ENCODE measurements around the gene ARID5A. TPM values are rescaled to one million over a fixed set of nuclear protein-coding genes. Genes with fewer than 3 reads are reported as not detected.

The ARID5A gene
- total and polyA plus RNA-seq, 2 experiments from 2014 or later = 5.5 to 7.7 TPM

DNA sequence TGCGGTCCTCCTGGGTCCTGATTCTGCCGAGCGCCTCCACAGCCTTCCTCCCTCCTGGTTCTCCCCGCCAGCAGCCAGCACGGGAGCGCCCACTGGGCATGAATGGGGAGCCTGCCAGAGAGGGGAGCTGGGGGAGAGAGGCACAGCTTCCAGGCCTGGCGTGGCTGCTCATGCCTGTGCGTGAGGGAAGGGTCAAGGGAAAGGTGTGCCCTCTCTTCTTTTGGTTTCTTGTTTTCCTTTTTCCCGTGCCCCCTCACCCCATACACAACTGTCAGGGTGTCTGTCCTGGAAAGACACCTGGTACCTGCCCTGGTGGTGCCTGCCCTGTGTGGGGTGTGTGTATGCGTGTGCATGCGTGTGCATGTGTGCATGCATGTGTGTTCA is 26.7 kb upstream of the ARID5A start (continued):
- TF ChIP-seq, protein P1, sequence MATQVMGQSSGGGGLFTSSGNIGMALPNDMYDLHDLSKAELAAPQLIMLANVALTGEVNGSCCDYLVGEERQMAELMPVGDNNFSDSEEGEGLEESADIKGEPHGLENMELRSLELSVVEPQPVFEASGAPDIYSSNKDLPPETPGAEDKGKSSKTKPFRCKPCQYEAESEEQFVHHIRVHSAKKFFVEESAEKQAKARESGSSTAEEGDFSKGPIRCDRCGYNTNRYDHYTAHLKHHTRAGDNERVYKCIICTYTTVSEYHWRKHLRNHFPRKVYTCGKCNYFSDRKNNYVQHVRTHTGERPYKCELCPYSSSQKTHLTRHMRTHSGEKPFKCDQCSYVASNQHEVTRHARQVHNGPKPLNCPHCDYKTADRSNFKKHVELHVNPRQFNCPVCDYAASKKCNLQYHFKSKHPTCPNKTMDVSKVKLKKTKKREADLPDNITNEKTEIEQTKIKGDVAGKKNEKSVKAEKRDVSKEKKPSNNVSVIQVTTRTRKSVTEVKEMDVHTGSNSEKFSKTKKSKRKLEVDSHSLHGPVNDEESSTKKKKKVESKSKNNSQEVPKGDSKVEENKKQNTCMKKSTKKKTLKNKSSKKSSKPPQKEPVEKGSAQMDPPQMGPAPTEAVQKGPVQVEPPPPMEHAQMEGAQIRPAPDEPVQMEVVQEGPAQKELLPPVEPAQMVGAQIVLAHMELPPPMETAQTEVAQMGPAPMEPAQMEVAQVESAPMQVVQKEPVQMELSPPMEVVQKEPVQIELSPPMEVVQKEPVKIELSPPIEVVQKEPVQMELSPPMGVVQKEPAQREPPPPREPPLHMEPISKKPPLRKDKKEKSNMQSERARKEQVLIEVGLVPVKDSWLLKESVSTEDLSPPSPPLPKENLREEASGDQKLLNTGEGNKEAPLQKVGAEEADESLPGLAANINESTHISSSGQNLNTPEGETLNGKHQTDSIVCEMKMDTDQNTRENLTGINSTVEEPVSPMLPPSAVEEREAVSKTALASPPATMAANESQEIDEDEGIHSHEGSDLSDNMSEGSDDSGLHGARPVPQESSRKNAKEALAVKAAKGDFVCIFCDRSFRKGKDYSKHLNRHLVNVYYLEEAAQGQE (IDR thresholded peaks at IDR 0.05; ENCODE audit: unreplicated experiment) = no peak
- TF ChIP-seq EZH2 (IDR thresholded peaks at IDR 0.05; ENCODE audit: low read depth, unreplicated experiment) (no peak), STAT1 (IDR thresholded peaks at IDR 0.05; ENCODE audit: unreplicated experiment) (no peak), CREB1 (CRISPR knock-in tag; IDR thresholded peaks at IDR 0.05; ENCODE audit: low read depth) (no peak), EZH2phosphoT487 (IDR thresholded peaks at IDR 0.05; ENCODE audit: unreplicated experiment) (no peak), ZNF331 (CRISPR knock-in tag; IDR thresholded peaks at IDR 0.05; ENCODE audit: low read depth) (no peak), ZNF114 (CRISPR knock-in tag; IDR thresholded peaks at IDR 0.05) (no peak)
- TF ChIP-seq, protein P2, sequence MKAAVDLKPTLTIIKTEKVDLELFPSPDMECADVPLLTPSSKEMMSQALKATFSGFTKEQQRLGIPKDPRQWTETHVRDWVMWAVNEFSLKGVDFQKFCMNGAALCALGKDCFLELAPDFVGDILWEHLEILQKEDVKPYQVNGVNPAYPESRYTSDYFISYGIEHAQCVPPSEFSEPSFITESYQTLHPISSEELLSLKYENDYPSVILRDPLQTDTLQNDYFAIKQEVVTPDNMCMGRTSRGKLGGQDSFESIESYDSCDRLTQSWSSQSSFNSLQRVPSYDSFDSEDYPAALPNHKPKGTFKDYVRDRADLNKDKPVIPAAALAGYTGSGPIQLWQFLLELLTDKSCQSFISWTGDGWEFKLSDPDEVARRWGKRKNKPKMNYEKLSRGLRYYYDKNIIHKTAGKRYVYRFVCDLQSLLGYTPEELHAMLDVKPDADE (IDR thresholded peaks at IDR 0.05) = no peak

DNA sequence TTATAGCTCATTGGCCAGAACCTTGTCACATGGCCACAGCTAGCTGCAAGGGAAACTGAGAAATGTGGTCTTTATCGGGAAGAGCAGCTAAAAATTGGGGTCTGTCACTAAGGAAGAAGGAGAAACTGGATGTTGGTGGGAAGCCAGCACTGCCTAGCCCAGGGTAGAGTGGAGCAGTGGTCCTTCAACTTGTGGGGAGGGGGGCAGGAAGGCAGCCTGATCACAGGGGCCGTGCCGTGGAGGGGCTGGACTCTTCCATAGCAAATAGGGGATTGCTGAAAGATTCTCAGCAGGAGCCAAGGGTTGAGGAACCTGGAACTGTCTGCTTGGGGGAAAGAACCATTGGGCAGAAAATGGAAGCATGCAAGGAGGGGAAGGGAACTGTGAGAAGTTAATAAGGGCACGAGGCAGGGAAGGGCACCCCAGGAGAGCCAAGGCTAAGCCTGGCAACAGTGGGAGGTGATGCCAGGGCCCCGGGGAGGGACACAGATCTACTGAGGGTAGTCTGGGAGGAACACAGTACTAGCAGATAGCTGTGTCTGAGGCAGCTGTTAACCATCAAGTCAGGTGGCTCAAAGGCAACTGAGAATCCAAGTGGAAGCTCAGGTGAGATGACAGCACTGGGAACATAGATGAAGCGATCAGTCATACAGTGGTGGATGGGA is 25.5 kb upstream of the ARID5A start:
- no peak overlapping the region for H3K27ac ChIP-seq (ENCODE audit: low read depth)
- peaks cover 11% of the 10 kb centered on the region for H3K9me3 Mint-ChIP-seq
- TF ChIP-seq ZNF331 (CRISPR knock-in tag; IDR thresholded peaks at IDR 0.05; ENCODE audit: low read depth) (no peak), NANOG (IDR thresholded peaks at IDR 0.05; ENCODE audit: borderline replicate concordance) (no peak), EZH2phosphoT487 (IDR thresholded peaks at IDR 0.05; ENCODE audit: unreplicated experiment) (no peak), JUNB (IDR thresholded peaks at IDR 0.05; ENCODE audit: unreplicated experiment) (no peak), EZH2 (IDR thresholded peaks at IDR 0.05; ENCODE audit: low read depth, unreplicated experiment) (no peak), ZNF114 (CRISPR knock-in tag; IDR thresholded peaks at IDR 0.05) (no peak), POLR2AphosphoS5 (IDR thresholded peaks at IDR 0.05; ENCODE audit: low read depth) (no peak)
- TF ChIP-seq, protein P2 (IDR thresholded peaks at IDR 0.05) = no peak
- TF ChIP-seq, protein P3, sequence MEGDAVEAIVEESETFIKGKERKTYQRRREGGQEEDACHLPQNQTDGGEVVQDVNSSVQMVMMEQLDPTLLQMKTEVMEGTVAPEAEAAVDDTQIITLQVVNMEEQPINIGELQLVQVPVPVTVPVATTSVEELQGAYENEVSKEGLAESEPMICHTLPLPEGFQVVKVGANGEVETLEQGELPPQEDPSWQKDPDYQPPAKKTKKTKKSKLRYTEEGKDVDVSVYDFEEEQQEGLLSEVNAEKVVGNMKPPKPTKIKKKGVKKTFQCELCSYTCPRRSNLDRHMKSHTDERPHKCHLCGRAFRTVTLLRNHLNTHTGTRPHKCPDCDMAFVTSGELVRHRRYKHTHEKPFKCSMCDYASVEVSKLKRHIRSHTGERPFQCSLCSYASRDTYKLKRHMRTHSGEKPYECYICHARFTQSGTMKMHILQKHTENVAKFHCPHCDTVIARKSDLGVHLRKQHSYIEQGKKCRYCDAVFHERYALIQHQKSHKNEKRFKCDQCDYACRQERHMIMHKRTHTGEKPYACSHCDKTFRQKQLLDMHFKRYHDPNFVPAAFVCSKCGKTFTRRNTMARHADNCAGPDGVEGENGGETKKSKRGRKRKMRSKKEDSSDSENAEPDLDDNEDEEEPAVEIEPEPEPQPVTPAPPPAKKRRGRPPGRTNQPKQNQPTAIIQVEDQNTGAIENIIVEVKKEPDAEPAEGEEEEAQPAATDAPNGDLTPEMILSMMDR (conservative IDR thresholded peaks at IDR 0.05; ENCODE audit: low read depth in 2 of 2) = no peak
- TF ChIP-seq, protein P1 (IDR thresholded peaks at IDR 0.05; ENCODE audit: unreplicated experiment) = no peak

More for the DNA sequence above, 25.5 kb upstream of the ARID5A start:
- Mint-ChIP-seq H3K4me3 (no peak overlapping the region), H3K36me3 (ENCODE audit: low read depth) (peaks cover 1% of the 10 kb centered on the region; the same call in 1 of the 3 replicates), H3K4me1 (peaks cover 11% of the 10 kb centered on the region), H3K27ac (no peak overlapping the region), H3K27me3 (ENCODE audit: insufficient read depth, low read depth, poor library complexity) (peaks cover 33% of the 10 kb centered on the region)
- Histone ChIP-seq H3K36me3 (ENCODE audit: insufficient read depth) (no peaks in the 10 kb centered on the region; the same call in 1 of the 2 replicates), H3K9me2 (ENCODE audit: insufficient read depth) (no peaks in the 10 kb centered on the region), H3K4me1 (ENCODE audit: insufficient read depth) (peaks cover 3% of the 10 kb centered on the region; the same call in 1 of the 2 replicates), H4K20me1 (replicated peaks; ENCODE audit: insufficient read depth) (no peaks in the 10 kb centered on the region), H2AFZ (no peak overlapping the region), H3F3A (replicated peaks; ENCODE audit: low read depth) (0 out of 2 replicates have a peak, but pooled peaks cover 2% of the 10 kb centered on the region), H3K4me3 (no peak overlapping the region), H3K4me2 (no peak overlapping the region), H3K79me2 (replicated peaks; ENCODE audit: insufficient read depth) (no peaks in the 10 kb centered on the region), H3K27me3 (ENCODE audit: insufficient read depth) (peaks cover 10% of the 10 kb centered on the region)
- ATAC-seq (no peak), DNase-seq (ENCODE audit: low spot score) (no peak)
